ENCODE results near the gene PIK3R1.

DNA sequence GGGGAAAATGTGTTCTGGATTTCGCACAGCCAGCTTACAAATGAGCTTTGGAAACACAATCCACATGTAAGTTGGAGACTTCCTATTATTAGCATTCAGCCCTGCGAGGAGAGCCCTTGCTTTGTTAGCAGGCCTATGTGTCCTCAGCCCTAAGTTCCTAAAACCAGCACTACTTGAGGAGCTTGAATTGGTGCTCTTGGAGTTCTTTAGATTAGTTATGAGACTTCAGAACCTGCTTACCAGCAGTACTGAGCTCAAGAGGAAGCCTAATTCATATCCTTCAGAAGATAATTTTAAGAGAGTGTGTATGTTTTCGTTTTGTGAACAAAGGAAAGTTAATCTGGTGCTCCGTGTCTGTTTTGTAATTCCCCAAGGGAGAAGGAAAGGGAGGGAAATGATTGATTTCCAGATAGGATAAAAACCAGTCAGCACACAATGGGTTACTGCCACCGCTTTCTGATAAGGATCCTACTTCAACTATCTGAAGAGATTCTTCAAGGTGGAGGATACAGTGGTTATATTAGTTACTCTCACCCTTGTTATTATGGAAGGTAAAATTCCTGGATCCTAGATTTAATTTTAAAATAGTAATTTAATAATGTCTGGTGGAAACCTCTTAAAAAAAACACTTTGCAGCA, 35.2 kb downstream of the PIK3R1 start:
- no peak for TF ChIP-seq MAX (IDR thresholded peaks at IDR 0.05)
- TF ChIP-seq, protein P1, sequence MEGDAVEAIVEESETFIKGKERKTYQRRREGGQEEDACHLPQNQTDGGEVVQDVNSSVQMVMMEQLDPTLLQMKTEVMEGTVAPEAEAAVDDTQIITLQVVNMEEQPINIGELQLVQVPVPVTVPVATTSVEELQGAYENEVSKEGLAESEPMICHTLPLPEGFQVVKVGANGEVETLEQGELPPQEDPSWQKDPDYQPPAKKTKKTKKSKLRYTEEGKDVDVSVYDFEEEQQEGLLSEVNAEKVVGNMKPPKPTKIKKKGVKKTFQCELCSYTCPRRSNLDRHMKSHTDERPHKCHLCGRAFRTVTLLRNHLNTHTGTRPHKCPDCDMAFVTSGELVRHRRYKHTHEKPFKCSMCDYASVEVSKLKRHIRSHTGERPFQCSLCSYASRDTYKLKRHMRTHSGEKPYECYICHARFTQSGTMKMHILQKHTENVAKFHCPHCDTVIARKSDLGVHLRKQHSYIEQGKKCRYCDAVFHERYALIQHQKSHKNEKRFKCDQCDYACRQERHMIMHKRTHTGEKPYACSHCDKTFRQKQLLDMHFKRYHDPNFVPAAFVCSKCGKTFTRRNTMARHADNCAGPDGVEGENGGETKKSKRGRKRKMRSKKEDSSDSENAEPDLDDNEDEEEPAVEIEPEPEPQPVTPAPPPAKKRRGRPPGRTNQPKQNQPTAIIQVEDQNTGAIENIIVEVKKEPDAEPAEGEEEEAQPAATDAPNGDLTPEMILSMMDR (IDR thresholded peaks at IDR 0.05; ENCODE audit: low read depth, low read length, missing input control), result no peak
- no peak for TF ChIP-seq ATF3 (IDR thresholded peaks at IDR 0.05)
